NCI-H1436 treated with DMSO at 0.1 percent for 48 hours (cell line): ENCODE data around the gene STT3B.
"Not testable (repeated sequence)": the region's sequence is repeated elsewhere in the genome, so short reads cannot be mapped to it uniquely, and the experiment has no call there.

Experiments
- DNase-seq: peaks from one replicate; lab custom pipeline; 2025; lab: John Stamatoyannopoulos, UW

Gene STT3B

DNA sequence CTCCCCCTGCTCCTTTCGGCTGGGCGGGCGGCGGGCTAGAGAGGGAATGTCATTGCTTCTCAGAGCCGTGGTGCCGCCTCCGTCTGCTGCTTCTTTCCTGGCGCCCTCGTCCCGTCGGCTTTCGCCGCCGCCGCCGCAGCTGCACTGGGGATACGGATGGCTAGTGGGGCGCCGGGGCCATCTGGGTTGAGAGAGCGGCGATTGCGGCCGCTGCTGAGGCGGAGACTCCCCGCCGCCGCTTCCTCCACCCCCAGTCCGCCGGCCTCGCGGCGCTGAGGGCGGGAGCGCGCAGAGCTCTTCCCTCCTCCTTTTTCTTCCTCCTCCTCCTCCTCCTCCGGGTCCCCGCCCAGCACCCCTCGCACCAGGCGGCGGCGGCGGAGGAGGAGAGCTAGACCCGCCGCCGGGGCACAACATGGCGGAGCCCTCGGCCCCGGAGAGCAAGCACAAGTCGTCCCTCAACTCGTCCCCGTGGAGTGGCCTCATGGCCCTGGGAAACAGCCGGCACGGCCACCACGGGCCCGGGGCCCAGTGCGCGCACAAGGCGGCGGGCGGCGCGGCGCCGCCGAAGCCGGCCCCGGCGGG is at the start of gene STT3B:
Gene STT3B (plus strand): TSS at position 339 of the 582 bp plus-strand sequence. CDS start 74 bp downstream, at position 413.
- no peak for DNase-seq

DNA sequence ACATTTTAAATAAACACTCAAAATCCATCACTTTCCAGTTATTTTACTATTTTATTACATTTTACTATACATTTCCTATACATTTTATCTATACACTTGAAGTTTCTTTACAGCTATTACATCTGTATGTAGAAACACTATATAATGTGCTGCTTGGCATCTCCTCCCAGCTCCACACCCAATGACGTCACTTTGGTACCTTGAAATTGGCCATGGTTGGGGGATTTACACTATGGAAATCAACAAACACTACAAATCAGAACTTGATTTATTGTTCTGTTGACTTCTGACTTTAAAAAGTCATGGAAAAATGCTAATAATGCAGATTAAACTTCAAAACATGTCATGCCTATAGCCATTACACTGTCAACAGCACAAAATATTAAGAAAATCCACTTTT is 48.9 kb upstream of the STT3B start:
- DNase-seq = no peak

DNA sequence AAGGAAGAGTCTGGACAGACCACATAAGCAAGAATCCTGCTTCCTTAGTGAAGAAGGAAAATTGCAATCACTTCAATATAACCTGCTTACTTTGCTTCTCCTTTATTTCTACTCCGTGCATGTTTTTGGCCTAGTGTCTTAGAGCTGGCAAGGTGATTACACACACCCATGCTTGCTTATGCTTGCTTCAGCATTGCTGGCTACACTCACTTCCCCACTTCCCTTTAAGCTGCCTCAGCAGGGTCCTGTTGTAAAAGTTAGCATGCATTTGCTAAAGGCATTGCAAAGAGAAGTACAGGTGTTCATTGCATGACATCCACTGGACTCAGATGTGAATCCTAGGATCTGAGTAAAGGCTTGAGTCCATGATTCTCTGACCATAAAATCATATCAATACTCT is 47.5 kb upstream of the STT3B start:
- DNase-seq = no peak

DNA sequence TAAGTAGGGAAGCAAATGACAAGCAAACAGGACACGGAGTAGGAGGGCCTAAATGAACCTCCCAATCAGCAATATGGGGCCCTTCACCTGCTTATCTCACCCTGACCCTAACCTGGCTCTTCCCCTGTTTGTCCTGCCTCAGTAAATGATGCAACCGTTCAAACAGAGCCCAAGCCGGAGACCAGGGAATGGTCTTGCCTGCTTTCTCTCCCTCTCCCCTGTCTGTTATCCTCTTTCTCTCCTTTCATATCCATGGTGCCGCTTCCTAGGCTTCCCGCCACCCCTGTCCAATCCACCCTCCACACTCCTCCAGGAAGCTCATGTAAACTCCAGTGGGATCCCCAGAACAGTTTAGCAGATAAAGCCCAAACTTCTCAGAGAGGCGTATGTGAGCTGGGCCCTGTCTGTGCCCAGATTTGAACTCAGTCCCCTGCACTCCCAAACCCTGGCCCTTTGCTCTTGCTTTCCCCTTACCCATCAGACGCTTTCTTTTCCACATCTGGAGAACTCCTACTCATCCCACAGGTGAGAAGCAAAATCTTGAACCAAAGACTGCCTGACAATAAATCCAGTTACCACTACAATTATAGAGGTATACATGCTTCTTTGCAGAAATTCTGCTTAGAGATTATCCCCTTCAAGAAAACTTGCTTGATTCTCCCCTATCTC is 45.7 kb upstream of the STT3B start:
- no peak for DNase-seq

DNA sequence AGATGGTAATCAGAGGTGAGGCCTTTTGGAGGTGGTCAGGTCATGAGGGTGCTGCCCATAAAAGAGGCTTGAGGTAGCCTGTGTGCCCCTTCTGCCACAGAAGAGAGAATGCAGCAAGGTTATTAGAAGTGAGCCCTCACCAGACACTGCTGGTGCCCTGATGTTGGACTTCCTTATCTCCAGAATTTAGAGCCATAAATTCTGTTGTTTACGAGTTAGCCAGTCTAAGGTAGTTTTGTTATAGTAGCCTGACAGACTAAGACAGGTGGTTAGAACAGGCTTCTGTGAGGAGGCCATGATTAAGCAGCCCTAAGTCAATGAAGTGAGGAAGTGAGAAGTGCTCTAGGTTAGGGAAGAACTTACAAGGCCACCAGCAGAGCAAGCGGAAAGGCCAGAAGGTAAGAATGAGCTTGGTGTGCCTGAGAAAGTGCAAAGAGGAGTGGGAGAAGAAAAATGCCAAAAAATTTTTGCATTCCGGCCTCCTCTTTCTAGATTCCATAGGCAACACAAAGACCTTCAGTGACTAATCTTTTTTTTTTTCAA is 44.2 kb upstream of the STT3B start:
- no peak for DNase-seq

DNA sequence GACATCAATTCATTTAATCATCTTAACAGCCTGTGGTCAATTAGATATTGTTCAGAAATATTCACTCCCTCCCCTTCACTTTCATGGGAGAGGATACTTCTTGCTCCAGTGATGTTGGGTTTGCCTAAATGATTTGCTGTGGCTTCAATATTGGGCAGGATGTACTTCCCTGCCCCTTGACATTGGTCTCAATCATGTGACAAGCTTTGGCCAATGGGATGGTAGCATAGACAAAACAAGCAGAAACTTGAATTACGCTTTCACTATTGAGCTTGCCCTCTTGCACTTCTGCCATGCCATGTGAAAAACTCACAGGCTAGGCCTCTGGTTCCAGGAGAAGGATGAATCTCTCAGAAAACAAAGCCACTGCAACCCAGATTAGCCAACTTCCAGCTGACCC is 42.2 kb upstream of the STT3B start:
- no peak for DNase-seq

DNA sequence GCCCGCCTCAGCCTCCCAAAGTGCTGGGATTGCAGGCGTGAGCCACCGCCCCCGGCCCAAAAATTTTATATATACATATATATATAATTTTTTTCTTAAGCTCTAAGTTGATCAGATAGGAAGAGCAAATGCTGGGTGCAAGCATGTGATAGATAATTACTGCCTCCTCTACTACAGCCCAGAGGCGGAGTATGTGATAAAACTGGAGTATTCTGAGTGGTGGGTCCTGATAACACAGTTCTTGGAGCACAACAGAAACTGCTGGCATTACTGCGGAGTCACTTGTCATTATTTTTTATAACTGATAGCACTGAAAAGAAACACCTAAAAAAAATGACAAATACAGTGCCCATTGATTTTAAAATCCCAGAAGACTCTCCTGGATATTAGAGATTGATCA is 41.1 kb upstream of the STT3B start:
- DNase-seq = no peak

DNA sequence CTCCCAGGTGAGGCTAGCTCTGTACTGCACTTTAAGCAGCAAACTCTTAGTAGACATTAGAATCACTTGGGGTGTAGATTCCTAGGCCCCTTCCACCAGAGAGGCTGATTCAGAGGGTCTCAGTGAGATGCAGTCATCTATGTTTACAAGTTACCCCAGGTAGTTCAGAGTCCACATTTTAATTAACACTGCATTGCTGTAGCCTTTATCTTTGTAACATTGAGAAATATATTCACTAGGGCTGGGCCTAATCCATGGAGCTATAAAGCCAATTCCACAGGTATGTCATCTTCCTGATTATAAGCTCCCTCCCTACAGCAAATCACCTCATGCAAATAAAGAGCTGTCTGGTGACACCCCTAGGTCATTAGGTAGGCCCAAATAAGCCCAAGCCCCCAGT is 39.6 kb upstream of the STT3B start:
- no peak for DNase-seq

DNA sequence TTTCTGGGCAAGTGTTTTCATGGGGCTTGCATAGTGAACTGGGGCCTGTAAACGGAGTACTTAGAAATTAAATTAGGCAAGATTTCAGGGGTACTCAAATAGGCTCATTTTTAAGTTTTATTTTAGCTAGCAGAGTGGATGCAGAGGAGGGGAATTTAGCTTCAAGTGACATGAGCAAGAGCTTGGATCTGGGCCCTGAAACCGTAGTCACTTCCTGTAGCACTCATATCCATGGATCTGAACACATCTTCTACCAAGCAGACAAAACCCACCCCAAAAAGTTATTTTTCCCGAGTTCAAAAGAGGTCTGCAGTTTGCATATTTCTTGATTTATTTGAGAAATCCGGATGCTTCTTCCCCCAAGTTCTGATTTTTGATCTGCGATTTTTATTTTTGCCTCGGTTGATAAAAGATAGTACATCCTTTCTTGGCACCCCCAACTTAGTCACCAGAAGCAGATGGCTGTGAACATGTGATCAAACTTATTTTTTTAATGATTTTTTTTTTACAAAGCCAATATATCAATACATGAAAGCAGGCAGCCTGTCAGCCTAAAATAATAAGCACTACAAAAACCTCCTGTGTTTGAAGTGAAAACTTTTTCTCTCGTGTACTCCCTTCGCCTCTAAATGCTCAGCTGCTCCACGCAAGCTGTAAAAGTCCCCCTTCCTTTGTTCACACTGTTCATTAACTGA is 36.6 kb upstream of the STT3B start:
- DNase-seq = no peak

DNA sequence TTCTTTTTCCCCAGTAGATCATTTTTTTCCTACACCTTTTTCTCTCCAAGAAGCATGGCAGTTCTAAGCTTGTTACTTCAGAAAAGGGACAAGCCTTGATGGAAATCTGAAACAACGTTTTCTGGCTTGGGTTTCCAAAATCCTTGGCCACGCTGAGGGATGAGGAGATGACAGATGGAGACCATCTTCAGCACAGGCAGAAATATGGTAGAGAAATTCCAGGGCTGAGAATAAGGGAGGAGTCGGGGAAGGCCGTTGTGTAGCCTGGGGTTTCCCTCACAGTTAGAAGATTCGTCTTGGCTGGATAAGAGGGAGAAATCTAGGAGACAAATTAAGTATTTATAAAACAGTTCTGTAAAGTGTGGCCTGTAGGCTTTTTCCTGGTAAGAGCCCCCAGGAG is 33.9 kb upstream of the STT3B start:
- no peak for DNase-seq

DNA sequence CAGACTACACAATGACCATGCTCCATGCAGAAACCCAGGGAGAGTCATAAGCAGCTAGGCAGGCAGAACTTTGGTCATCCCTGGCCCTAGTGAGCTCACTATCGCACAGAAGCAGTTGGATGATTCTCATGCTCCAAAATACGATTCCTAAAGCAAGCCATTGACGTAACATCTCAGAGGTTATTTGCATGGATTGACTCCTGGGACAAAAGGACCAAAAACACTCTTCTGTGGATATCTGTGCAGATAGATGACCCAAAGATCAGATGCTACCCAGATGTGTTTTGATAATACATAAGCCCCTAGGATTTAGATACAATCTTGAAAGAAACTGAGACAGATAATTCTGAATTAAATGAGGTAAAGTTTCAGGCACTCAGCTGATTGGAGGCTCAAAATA is 33.4 kb upstream of the STT3B start:
- no peak for DNase-seq

DNA sequence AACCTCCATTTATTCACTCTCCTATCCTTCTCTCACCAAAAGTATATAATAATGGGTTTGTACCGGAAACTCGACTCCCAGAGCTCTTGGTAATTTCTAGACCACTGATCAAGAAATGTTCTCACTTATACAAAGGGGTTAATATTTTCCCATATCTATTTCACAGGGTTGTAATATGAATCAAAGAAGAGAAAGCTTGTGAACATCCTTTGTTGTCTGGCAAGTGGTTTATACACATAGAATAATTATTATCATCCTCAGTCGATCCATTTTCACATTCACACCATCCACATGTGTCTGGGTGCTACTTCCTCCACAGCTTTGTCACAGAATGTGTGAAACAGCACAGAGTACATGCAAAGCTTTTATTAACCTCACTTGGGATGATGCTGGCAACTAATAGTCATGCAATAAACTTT is 29.9 kb upstream of the STT3B start:
- no peak for DNase-seq

DNA sequence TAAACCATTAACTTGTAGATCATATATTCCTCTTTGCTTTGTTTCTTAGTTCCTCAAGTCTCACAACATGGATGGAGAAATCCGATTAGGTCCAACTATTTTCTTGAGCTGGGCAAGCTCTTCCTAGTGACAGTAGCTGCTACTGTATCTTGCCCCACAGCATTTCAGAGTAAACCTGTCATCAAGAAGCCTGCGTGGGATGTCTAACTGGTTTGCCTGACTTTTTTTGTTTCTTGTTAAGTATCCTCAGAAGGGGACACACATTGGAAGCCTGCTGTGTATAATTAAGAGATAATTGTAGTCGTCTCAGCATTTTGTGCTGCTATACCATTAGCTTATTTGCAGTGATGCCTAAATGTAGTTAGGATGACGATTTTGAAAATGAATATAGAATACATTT is 29.3 kb upstream of the STT3B start:
- no peak for DNase-seq

DNA sequence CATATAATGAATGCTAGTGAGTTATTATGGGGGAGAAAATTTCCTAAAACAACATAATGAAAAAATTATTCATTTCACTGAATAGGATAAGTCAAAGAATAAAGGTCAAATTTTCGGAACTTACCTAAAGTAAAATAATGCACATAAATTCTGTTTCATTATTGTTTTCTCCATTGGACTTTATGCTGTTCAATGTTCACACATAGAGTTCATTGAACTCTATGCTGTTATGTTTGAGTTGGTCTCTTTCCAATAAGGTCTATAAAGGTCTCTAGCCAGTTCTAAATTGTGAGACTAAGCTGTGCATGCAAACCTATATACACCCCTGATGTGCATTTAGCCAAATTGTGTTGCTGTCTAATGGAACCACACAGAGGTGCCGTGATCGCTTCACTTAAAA is 28.5 kb upstream of the STT3B start:
- DNase-seq = no peak

DNA sequence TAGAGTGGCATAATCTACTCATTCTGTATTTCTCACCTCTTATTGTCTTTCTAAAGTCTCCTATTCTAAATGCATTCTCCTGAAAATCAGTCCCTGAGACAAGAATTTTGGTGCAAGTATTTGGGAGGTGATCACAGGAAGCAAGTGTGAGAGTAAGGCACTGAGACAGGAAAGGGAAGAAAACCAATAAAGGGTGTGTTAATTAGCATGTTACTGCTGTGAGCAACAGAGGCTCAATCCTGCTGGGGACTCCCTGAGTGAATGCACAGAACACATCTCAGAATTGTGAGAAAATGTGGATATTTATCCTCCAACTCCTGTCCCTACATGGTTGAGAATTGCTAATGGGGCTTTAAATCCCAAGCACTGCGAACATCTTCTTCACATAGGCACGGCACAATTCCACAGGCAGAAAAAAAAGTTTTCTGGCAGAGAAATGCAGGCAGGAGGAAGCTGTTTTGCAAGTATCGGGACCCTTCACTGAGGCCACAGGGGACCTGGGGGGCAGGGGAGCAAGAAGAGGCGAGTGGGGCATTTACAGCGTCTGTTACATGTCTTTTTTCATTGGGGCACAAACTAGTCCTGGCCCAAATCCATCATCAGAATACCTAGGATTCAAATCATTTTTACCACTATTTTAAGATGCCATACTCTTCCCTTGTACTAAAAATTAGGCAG is 27.2 kb upstream of the STT3B start:
- DNase-seq = no peak

DNA sequence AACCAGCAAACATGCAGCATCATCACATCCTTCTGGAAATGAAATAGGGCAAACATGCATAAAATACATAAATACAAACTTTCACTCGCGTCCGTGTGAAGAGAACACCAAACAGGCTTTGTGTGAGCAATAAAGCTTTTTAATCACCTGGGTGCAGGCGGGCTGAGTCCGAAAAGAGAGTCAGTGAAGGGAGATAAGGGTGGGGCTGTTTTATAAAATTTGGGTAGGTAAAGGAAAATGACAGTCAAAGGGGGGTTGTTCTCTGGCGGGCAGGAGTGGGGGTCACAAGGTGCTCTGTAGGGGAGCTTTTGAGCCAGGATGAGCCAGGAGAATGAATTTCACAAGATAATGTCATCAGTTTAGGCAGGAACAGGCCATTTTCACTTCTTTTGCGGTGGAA is 26.2 kb upstream of the STT3B start:
- DNase-seq = not testable (repeated sequence)

DNA sequence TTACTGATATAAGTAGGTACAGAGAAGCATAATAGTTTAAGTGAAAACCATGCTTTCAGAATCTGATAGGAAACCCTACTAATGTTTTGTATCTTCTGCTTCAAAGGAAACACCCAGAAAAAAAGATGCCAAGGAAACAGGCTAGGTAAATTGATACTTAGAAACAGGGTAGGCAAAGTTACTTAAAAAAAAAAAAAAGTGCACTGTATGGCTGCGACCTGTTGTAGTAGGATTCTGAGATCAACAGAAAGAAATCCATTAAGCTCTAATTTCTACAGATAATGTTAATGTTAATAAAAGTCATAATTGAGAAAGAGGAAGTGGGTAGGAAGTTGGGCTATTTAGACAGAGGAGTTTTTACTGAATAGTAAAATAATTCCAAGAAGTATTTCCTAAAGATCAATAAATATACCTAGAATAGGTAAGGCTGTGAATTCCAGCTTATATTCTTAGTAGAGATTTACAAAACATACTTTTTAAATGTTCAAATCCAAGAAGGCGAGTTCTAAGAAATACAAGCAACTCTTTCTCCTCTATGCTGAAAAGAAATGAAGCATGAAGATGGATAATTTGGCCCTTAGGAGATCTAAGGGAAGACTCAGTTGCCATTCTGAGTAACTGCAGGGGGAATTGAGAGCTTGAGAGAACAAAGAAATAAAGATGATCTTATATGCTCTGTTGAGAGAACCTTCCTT is 24.1 kb upstream of the STT3B start:
- no peak for DNase-seq

DNA sequence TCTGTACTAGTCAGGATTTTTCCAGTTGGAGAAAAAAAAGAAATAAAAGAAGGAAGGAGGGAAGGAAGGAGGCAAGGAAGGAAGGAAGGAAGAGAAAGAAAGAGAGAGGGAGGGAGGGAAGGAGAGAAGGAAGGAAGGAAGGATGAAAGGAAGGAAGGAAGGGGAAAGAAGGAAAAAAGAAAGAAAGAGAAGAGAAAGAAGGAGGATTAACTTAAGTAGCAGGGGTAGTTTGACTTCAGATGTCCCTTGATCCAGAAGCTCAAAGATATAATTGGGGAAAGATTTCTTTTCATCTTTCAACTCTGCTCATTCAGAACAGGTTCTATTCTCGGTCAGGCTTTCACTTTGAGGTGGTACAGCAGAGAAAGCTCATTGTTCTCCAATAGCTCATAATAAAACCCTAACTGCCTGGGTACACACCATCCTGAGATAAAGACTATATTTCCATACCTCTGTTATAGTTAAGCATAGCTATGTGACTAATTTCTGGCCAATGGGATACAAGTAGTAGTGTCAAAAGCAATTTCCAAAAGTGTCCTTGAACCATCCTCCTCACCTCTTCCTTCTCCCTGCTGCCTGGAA is 23.5 kb upstream of the STT3B start:
- no peak for DNase-seq

DNA sequence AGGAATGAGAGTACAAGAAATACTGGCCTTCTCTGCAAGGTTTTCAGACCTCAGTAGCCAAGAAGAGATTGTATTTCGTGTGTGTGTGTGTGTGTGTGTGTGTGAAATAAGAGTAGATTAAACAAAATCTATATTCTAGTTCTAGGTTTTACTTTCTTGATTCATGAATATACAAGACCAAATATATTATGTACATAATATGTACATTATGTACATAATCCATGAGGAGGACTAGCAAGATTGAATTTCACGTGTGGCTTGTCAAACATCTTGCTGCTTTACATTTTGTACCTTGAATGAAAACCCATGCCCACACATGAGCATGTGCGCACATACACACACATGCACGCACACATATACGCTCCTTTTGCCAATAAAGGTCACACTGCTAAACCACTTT is 18.2 kb upstream of the STT3B start:
- DNase-seq = no peak

DNA sequence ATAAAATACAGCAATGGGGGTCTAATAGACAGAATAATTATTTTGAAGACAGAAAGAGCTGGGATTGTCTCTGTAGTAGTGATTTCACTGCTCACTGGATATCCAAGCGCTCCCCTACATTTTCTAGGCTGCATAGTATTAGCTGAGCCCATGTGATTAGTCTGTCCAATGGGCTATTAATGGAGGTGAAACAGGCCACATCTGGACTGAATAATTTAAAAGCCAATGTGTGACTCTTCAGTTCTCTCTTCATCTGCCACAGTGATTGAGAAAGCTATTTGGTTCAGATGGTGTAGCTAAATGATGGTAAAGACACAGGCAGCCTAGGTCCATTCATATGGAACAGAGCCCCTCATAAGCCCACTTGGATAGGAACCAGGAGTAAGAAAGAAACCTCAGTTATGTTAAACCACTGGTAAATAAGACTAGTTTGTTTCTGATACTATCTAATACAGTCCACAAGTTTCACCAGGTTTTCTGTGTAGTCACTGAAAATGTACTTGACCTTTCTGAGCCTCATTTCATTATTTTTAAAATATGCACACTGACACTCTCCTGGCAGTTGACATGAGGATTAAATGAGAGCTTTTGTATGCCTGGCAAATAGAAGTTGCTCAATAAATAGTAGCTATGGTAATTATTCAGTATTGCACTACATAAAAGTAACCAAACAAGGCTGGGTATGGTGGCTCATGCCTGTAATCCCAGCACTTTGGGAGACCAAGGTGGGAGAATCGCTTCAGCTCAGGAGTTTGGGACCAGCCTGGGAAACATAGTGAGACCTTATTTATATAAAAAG is 17.0 kb upstream of the STT3B start:
- no peak for DNase-seq

DNA sequence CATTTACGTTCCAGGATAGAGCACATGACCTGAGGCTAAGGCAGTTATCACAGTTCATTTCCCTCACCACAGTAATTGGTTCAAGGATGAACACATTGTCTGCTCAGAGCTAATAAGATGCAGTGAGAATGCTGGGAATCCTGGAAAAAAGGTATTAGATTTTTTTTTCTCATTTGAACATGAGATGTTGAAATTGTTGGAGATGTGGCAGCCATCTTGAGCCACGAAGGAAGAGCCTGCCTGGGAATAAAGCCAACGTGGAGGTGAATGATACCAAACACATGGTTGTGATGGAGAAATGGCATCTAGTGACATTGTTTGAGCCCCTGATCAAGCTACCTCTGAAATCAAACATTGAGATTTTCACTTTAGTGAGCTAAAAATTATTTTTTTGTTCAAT is 16.0 kb upstream of the STT3B start:
- DNase-seq = no peak
